ENCODE results near the gene LIPE.

- TF ChIP-seq GATA2 (IDR thresholded peaks at IDR 0.05; ENCODE audit: low read depth, low read length) (no peak), GATA3 (IDR thresholded peaks at IDR 0.05; ENCODE audit: low read depth, low read length) (no peak)
Observed at GRCh38 chr19:42397263-42398166, 29.7 kb downstream of the LIPE start.

All from SH-SY5Y (cell line).